Neural cell (in vitro differentiated cells): ENCODE measurements around the gene LTA4H. TPM values are rescaled to one million over a fixed set of nuclear protein-coding genes. Genes with fewer than 3 reads are reported as not detected.

Experiments
- H2AFZ ChIP-seq: fragments of 200-600, 300-800 bp; sonication (generic), shearing (Covaris generic); 2 replicates; pipeline ENCODE4 v1.6.0; 2014; ENCODE audit warnings: low read depth, mild to moderate bottlenecking, antibody characterized with exemption, low read length, moderate library complexity
- H3F3A ChIP-seq: fragments of 200-600 bp; shearing (Covaris generic); 2 replicates; pipeline ENCODE4 v1.6.1; 2016; ENCODE audit warnings: mild to moderate bottlenecking, moderate library complexity, mixed read lengths, antibody characterized with exemption, low read length; ENCODE audit not compliant: insufficient read depth, poor library complexity, severe bottlenecking
- H3K27ac ChIP-seq: fragments of 200-600, 300-800 bp; sonication (generic), shearing (Covaris generic); 2 replicates; pipeline ENCODE4 v1.5.1; 2014; ENCODE audit warnings: mild to moderate bottlenecking, low read length, moderate library complexity
- H3K27me3 ChIP-seq: fragments of 300-800, 200-600 bp; sonication (generic), shearing (Covaris generic); 2 replicates; pipeline ENCODE4 v1.6.0; 2014; ENCODE audit warnings: mild to moderate bottlenecking, low read depth, low read length, moderate library complexity; ENCODE audit not compliant: insufficient read depth
- H3K36me3 ChIP-seq: fragments of 300-800, 200-600 bp; sonication (generic), shearing (Covaris generic); 2 replicates; pipeline ENCODE4 v1.5.1; 2014; ENCODE audit warnings: mild to moderate bottlenecking, antibody characterized with exemption, low read length, moderate library complexity; ENCODE audit not compliant: insufficient read depth
- H3K4me2 ChIP-seq: fragments of 300-800, 200-600 bp; sonication (generic), shearing (Covaris generic); 2 replicates; pipeline ENCODE4 v1.6.0; 2014; ENCODE audit warnings: mild to moderate bottlenecking, low read length
- H3K4me3 ChIP-seq: fragments of 300-800, 200-600 bp; sonication (generic), shearing (Covaris generic); 2 replicates; pipeline ENCODE4 v1.5.1; 2014; ENCODE audit warnings: mild to moderate bottlenecking, low read length, moderate library complexity
- H3K79me2 ChIP-seq: fragments of 200-600 bp; shearing (Covaris generic); replicated peaks from 2 replicates; pipeline ENCODE4 v1.6.0; 2014; ENCODE audit warnings: mild to moderate bottlenecking, low read length, moderate library complexity; ENCODE audit not compliant: insufficient read depth
- H3K9ac ChIP-seq: fragments of 300-800, 200-600 bp; sonication (generic), shearing (Covaris generic); 2 replicates; pipeline ENCODE4 v1.6.1; 2016; ENCODE audit warnings: mild to moderate bottlenecking, low read length, mixed read lengths
- H3K9me2 ChIP-seq: fragments of 200-600 bp; shearing (Covaris generic); 2 replicates; pipeline ENCODE4 v1.6.1; 2016; ENCODE audit warnings: mild to moderate bottlenecking, low read length, mixed read lengths; ENCODE audit not compliant: insufficient read depth
- H3K9me3 ChIP-seq: fragments of 200-600, 300-800 bp; sonication (generic), shearing (Covaris generic); 2 replicates; pipeline ENCODE4 v1.6.1; 2016; ENCODE audit warnings: mild to moderate bottlenecking, mixed run types, low read length, moderate library complexity, mixed read lengths
- H4K20me1 ChIP-seq: fragments of 200-600 bp; shearing (Covaris generic); 2 replicates; pipeline ENCODE4 v1.6.1; 2016; ENCODE audit warnings: mild to moderate bottlenecking, mixed run types; ENCODE audit not compliant: insufficient read depth
- CTCF ChIP-seq: fragments of 450-650 bp; IDR thresholded peaks from 2 replicates; pipeline ENCODE4 v1.5.1; 2014; ENCODE audit warnings: antibody characterized with exemption, mild to moderate bottlenecking, moderate library complexity; ENCODE audit not compliant: poor library complexity, severe bottlenecking
- EP300 ChIP-seq: fragments of 450-650 bp; conservative IDR thresholded peaks from 2 replicates; pipeline ENCODE4 v1.6.1; 2014; ENCODE audit warnings: antibody characterized with exemption, mild to moderate bottlenecking, moderate library complexity; ENCODE audit not compliant: poor library complexity, severe bottlenecking
- EZH2 ChIP-seq: fragments of 200-600, 300-800 bp; shearing (Covaris generic), sonication (generic); IDR thresholded peaks from 2 replicates; pipeline ENCODE4 v1.6.1; 2014; ENCODE audit warnings: antibody characterized with exemption, low read length, borderline replicate concordance, mild to moderate bottlenecking; ENCODE audit not compliant: insufficient read depth, poor library complexity, severe bottlenecking
- MXI1 ChIP-seq: fragments of 450-650 bp; conservative IDR thresholded peaks from 2 replicates; pipeline ENCODE4 v1.6.1; 2014; ENCODE audit warnings: antibody characterized with exemption, mild to moderate bottlenecking; ENCODE audit not compliant: poor library complexity, severe bottlenecking
- POLR2AphosphoS5 ChIP-seq: IDR thresholded peaks from 2 replicates; pipeline ENCODE4 v1.6.1; 2012
- RAD21 ChIP-seq: fragments of 450-650 bp; conservative IDR thresholded peaks from 2 replicates; pipeline ENCODE4 v1.6.1; 2014; ENCODE audit warnings: antibody characterized with exemption, mild to moderate bottlenecking, moderate library complexity
- REST ChIP-seq: IDR thresholded peaks from 2 replicates; pipeline ENCODE4 v1.6.1; 2012; ENCODE audit warnings: borderline replicate concordance
- SMC3 ChIP-seq: fragments of 450-650 bp; conservative IDR thresholded peaks from 2 replicates; pipeline ENCODE4 v1.6.1; 2014; ENCODE audit warnings: antibody characterized with exemption, mild to moderate bottlenecking, moderate library complexity; ENCODE audit not compliant: poor library complexity
- TAF1 ChIP-seq: IDR thresholded peaks from 2 replicates; pipeline ENCODE4 v1.6.1; 2012; ENCODE audit warnings: low read depth
- polyA plus RNA-seq: library from polyadenylated mRNA; depleted of rRNA; stranded (reverse); fragments of >200 nt; gene quantifications from 2 replicates; pipeline ENCODE4 v1.2.3, GENCODE V29; 2014

LTA4H gene
- polyA plus RNA-seq, 1 donor from 2014 or later = 55.3 TPM

DNA sequence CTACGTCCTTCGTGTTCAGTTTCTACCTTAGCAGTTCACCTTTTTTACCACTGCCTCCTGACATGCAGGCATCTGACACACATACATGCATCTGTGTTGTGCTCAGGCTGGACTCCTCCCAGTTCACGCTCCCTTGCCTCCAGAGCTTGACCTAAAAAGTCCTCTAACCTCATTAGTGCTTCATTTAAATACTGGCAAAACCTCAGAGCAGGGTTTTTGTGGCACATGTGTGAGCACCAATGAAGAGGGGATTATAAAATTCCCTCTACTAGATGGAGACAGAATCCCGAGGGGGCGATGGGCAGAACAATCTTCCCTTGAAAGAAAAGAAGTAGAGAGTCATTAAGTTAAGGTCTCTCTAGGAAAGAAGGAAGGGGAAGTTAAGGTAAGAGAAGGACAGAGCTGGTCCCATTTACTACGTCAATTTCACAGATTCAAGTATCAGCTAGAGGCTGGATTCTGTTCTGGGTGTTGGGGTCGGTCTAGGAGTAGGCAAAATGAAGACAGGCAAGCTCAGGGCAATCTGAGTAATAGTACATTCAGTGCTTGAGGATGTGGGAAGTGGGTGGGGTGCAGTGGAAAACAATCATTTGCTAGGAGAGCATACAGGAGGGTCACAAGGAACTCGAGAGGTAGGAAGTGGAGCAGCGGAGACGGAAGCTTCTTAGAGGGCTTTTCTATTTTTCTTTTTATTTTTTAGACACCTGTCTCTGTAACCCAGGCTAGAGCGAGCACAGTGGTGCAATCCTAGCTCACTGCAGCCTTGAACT, 46.7 kb downstream of the LTA4H start:
- Histone ChIP-seq H3K4me3 (no peak overlapping the region), H3K9ac (no peak overlapping the region)
- TF ChIP-seq REST = no peak
- no peak for TF ChIP-seq EP300
- no peak for TF ChIP-seq TAF1
- no peak for TF ChIP-seq POLR2AphosphoS5
- no peak for TF ChIP-seq MXI1
- TF ChIP-seq SMC3 = no peak
- no peak for TF ChIP-seq EZH2
- no peak for TF ChIP-seq RAD21

GRCh38 chr12:95986635-95987570, 48.5 kb downstream of the LTA4H start:
- no peaks in the 10 kb centered on the region for H3K36me3 ChIP-seq
- no peak overlapping the region for H3K27ac ChIP-seq
- no peaks in the 10 kb centered on the region for H3F3A ChIP-seq
- no peaks in the 10 kb centered on the region for H3K9me2 ChIP-seq
- no peaks in the 10 kb centered on the region for H3K9me3 ChIP-seq
- no peak overlapping the region for H3K4me3 ChIP-seq
- TF ChIP-seq MXI1 (no peak), EZH2 (no peak), CTCF (no peak), SMC3 (no peak), EP300 (no peak), POLR2AphosphoS5 (no peak), REST (no peak), RAD21 (no peak), TAF1 (no peak)
- H4K20me1 ChIP-seq = no peaks in the 10 kb centered on the region
- no peaks in the 10 kb centered on the region for H3K79me2 ChIP-seq
- no peak overlapping the region for H3K4me2 ChIP-seq
- no peak overlapping the region for H2AFZ ChIP-seq
- H3K27me3 ChIP-seq = no peaks in the 10 kb centered on the region
- no peak overlapping the region for H3K9ac ChIP-seq

More for the DNA sequence above, 46.7 kb downstream of the LTA4H start:
- no peak overlapping the region for H3K4me2 ChIP-seq
- no peaks in the 10 kb centered on the region for H3K79me2 ChIP-seq
- H3K36me3 ChIP-seq = no peaks in the 10 kb centered on the region
- no peak overlapping the region for H3K27ac ChIP-seq
- H3K9me3 ChIP-seq = no peaks in the 10 kb centered on the region
- H3K9me2 ChIP-seq = no peaks in the 10 kb centered on the region
- no peaks in the 10 kb centered on the region for H3K27me3 ChIP-seq
- no peaks in the 10 kb centered on the region for H3F3A ChIP-seq
- no peak overlapping the region for H2AFZ ChIP-seq
- no peaks in the 10 kb centered on the region for H4K20me1 ChIP-seq
